GM12878 (cell line): Measurements from ENCODE around the gene MRPL39. TPM values are rescaled to one million over a fixed set of nuclear protein-coding genes. Genes with fewer than 3 reads are reported as not detected.
A peak's percentile ranks its signal among the peaks of the same experiment; 100 is the strongest.

Experiments
- BHLHE40 ChIP-seq, 2 experiments: fragments of 450-650 bp in 1 of 2; IDR thresholded peaks; 2 replicates each; pipeline ENCODE4 v1.6.1; 2011 to 2017; ENCODE audit warnings: low read depth in 2 of 2, borderline replicate concordance in 1 of 2, improper control_type of control experiment in 1 of 2, low read length in 1 of 2, mild to moderate bottlenecking in 1 of 2
- DPF2 ChIP-seq: fragments of 450-650 bp; IDR thresholded peaks from 2 replicates; pipeline ENCODE4 v1.6.1; 2017; ENCODE audit warnings: mild to moderate bottlenecking
- EGR1 ChIP-seq, 2 experiments: IDR thresholded peaks; 1 replicate in 1 of 2; 2 replicates in 1 of 2; pipeline ENCODE4 v1.6.1; 2011 to 2012; ENCODE audit warnings: low read depth in 2 of 2, low read length in 2 of 2, borderline replicate concordance in 1 of 2, mild to moderate bottlenecking in 1 of 2, moderate library complexity in 1 of 2
- EZH2 ChIP-seq: IDR thresholded peaks from 2 replicates; pipeline ENCODE4 v1.6.1; 2012; ENCODE audit warnings: low read depth, mild to moderate bottlenecking, control low read depth, inconsistent platforms, low read length, borderline replicate concordance; ENCODE audit not compliant: control insufficient read depth
- LARP7 ChIP-seq: fragments of 450-650 bp; IDR thresholded peaks from 2 replicates; pipeline ENCODE4 v1.6.1; 2017; ENCODE audit warnings: mild to moderate bottlenecking
- MYC ChIP-seq: IDR thresholded peaks from 2 replicates; pipeline ENCODE4 v1.6.1; 2011; ENCODE audit warnings: mild to moderate bottlenecking, low read length, moderate library complexity, inconsistent platforms; ENCODE audit not compliant: insufficient read depth, insufficient replicate concordance, insufficient read length, severe bottlenecking
- NFXL1 ChIP-seq: fragments of 450-650 bp; IDR thresholded peaks from 2 replicates; pipeline ENCODE4 v1.6.1; 2017; ENCODE audit warnings: antibody characterized with exemption, mild to moderate bottlenecking, borderline replicate concordance
- PAX8 ChIP-seq: fragments of 450-650 bp; IDR thresholded peaks from 2 replicates; pipeline ENCODE4 v1.6.1; 2017; ENCODE audit warnings: mild to moderate bottlenecking, moderate library complexity
- polyA plus RNA-seq, 11 experiments: library from polyadenylated mRNA; depleted of rRNA in 4 of 11; unstranded in 6 of 11; stranded (reverse) in 5 of 11; fragments of >200 nt; fragmentation: Nextera tagmentation in 4 of 11; fragmentation: Illumina TruSeq in 1 of 11; extraction: Ambion mirVana in 4 of 11; extraction: Trizol in 1 of 11; gene quantifications; 1 replicate in 1 of 11; 2 replicates in 10 of 11; pipeline versions ENCODE4 v1.2.1 to v1.2.3, GENCODE V29; 2011 to 2016; ENCODE audit warnings: inconsistent platforms in 2 of 11, missing spikeins in 2 of 11, low read depth in 1 of 11
- total RNA-seq, 4 experiments: library from RNA; depleted of rRNA in 3 of 4; stranded (reverse); fragments of >200 nt in 3 of 4; fragmentation: Illumina TruSeq in 1 of 4; extraction: Trizol in 1 of 4; gene quantifications; 2 replicates each; pipeline versions ENCODE4 v1.2.1 to v1.2.3, GENCODE V29; 2013 to 2021
- TF ChIP-seq, protein P1 (sequence below): fragments of 450-650 bp; IDR thresholded peaks from 2 replicates; pipeline ENCODE4 v1.6.1; 2017; ENCODE audit warnings: low read depth, mild to moderate bottlenecking, moderate library complexity
- TF ChIP-seq, protein P2 (sequence below): fragments of 450-650 bp; IDR thresholded peaks from 2 replicates; pipeline ENCODE4 v1.6.1; 2017; ENCODE audit warnings: mild to moderate bottlenecking, moderate library complexity
- TF ChIP-seq, protein P3 (sequence below): fragments of 450-650 bp; IDR thresholded peaks from 2 replicates; pipeline ENCODE4 v1.6.1; 2017; ENCODE audit warnings: borderline replicate concordance
- TF ChIP-seq, protein P4 (sequence below): IDR thresholded peaks from 2 replicates; pipeline ENCODE4 v1.6.1; 2012; ENCODE audit warnings: low read depth, low read length, improper control_type of control experiment

The MRPL39 gene
- total and polyA plus RNA-seq, 10 of the 15 experiments (the other 5 are each of a cell fraction or from before 2014, with no cell fraction given) = 68.8 to 292 (median 120) TPM

GRCh38 chr21:25638660-25639550, 31.6 kb upstream of the MRPL39 start, which contains the start of gene JAM2 (continued):
- TF ChIP-seq, protein P1, sequence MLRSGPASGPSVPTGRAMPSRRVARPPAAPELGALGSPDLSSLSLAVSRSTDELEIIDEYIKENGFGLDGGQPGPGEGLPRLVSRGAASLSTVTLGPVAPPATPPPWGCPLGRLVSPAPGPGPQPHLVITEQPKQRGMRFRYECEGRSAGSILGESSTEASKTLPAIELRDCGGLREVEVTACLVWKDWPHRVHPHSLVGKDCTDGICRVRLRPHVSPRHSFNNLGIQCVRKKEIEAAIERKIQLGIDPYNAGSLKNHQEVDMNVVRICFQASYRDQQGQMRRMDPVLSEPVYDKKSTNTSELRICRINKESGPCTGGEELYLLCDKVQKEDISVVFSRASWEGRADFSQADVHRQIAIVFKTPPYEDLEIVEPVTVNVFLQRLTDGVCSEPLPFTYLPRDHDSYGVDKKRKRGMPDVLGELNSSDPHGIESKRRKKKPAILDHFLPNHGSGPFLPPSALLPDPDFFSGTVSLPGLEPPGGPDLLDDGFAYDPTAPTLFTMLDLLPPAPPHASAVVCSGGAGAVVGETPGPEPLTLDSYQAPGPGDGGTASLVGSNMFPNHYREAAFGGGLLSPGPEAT = peak; percentile 43; the same call in 1 of the 2 replicates
- TF ChIP-seq BHLHE40 (IDR thresholded peaks at IDR 0.05; ENCODE audit: borderline replicate concordance in 1 of 2, low read depth in 2 of 2, low read length in 1 of 2) = peak in 1 of 2 experiments; percentile 15; a peak in 1 of 4 replicates
- no peak for TF ChIP-seq MYC
- TF ChIP-seq, protein P2, sequence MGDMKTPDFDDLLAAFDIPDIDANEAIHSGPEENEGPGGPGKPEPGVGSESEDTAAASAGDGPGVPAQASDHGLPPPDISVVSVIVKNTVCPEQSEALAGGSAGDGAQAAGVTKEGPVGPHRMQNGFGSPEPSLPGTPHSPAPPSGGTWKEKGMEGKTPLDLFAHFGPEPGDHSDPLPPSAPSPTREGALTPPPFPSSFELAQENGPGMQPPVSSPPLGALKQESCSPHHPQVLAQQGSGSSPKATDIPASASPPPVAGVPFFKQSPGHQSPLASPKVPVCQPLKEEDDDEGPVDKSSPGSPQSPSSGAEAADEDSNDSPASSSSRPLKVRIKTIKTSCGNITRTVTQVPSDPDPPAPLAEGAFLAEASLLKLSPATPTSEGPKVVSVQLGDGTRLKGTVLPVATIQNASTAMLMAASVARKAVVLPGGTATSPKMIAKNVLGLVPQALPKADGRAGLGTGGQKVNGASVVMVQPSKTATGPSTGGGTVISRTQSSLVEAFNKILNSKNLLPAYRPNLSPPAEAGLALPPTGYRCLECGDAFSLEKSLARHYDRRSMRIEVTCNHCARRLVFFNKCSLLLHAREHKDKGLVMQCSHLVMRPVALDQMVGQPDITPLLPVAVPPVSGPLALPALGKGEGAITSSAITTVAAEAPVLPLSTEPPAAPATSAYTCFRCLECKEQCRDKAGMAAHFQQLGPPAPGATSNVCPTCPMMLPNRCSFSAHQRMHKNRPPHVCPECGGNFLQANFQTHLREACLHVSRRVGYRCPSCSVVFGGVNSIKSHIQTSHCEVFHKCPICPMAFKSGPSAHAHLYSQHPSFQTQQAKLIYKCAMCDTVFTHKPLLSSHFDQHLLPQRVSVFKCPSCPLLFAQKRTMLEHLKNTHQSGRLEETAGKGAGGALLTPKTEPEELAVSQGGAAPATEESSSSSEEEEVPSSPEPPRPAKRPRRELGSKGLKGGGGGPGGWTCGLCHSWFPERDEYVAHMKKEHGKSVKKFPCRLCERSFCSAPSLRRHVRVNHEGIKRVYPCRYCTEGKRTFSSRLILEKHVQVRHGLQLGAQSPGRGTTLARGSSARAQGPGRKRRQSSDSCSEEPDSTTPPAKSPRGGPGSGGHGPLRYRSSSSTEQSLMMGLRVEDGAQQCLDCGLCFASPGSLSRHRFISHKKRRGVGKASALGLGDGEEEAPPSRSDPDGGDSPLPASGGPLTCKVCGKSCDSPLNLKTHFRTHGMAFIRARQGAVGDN = no peak
- peak in 1 of 2 experiments; percentile 87; a peak in 2 of 3 replicates for TF ChIP-seq EGR1 (IDR thresholded peaks at IDR 0.05; ENCODE audit: borderline replicate concordance in 1 of 2, low read depth in 2 of 2, low read length in 2 of 2)
- no peak for TF ChIP-seq LARP7
- no peak for TF ChIP-seq PAX8
- no peak for TF ChIP-seq DPF2
- TF ChIP-seq, protein P3, sequence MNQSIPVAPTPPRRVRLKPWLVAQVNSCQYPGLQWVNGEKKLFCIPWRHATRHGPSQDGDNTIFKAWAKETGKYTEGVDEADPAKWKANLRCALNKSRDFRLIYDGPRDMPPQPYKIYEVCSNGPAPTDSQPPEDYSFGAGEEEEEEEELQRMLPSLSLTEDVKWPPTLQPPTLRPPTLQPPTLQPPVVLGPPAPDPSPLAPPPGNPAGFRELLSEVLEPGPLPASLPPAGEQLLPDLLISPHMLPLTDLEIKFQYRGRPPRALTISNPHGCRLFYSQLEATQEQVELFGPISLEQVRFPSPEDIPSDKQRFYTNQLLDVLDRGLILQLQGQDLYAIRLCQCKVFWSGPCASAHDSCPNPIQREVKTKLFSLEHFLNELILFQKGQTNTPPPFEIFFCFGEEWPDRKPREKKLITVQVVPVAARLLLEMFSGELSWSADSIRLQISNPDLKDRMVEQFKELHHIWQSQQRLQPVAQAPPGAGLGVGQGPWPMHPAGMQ = no peak
- TF ChIP-seq NFXL1 = no peak
- no peak for TF ChIP-seq EZH2
- TF ChIP-seq, protein P4, sequence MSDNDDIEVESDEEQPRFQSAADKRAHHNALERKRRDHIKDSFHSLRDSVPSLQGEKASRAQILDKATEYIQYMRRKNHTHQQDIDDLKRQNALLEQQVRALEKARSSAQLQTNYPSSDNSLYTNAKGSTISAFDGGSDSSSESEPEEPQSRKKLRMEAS = no peak
